ENCODE measurements around the gene ZNRF3.

ZNRF3 gene

GRCh38 chr22:28981818-28982499, 98.6 kb downstream of the ZNRF3 start:
- TF ChIP-seq EGR1 (IDR thresholded peaks at IDR 0.05) (no peak), YY1 (IDR thresholded peaks at IDR 0.05; ENCODE audit: low read depth) (no peak), FOXM1 (IDR thresholded peaks at IDR 0.05; ENCODE audit: borderline replicate concordance, low read depth) (no peak), ZBTB7A (IDR thresholded peaks at IDR 0.05; ENCODE audit: low read depth) (no peak), CEBPB (IDR thresholded peaks at IDR 0.05) (no peak), NFIC (IDR thresholded peaks at IDR 0.05) (no peak), TCF12 (IDR thresholded peaks at IDR 0.05; ENCODE audit: low read depth) (no peak), USF1 (IDR thresholded peaks at IDR 0.05) (no peak), RAD21 (IDR thresholded peaks at IDR 0.05; ENCODE audit: low read depth) (no peak), REST (IDR thresholded peaks at IDR 0.05; ENCODE audit: low read depth) (no peak), CREB1 (IDR thresholded peaks at IDR 0.05; ENCODE audit: low read depth) (no peak), EP300 (IDR thresholded peaks at IDR 0.05; ENCODE audit: borderline replicate concordance) (no peak), TAF1 (IDR thresholded peaks at IDR 0.05; ENCODE audit: low read depth) (no peak), TEAD4 (IDR thresholded peaks at IDR 0.05) (no peak), MAX (IDR thresholded peaks at IDR 0.05) (no peak)

- no peak for TF ChIP-seq MAX (IDR thresholded peaks at IDR 0.05)
Observed at GRCh38 chr22:28983190-28983589, 99.8 kb downstream of the ZNRF3 start.

GRCh38 chr22:28983788-28984441, 100.5 kb downstream of the ZNRF3 start:
- TF ChIP-seq TAF1 (IDR thresholded peaks at IDR 0.05; ENCODE audit: low read depth) (no peak), RAD21 (IDR thresholded peaks at IDR 0.05; ENCODE audit: low read depth) (no peak), TCF12 (IDR thresholded peaks at IDR 0.05; ENCODE audit: low read depth) (no peak), FOXM1 (IDR thresholded peaks at IDR 0.05; ENCODE audit: borderline replicate concordance, low read depth) (no peak), CEBPB (IDR thresholded peaks at IDR 0.05) (peak; percentile 62), CREB1 (IDR thresholded peaks at IDR 0.05; ENCODE audit: low read depth) (no peak), TEAD4 (IDR thresholded peaks at IDR 0.05) (no peak)

GRCh38 chr22:28984482-28985158, 101.2 kb downstream of the ZNRF3 start:
- TF ChIP-seq MAX (IDR thresholded peaks at IDR 0.05) = no peak

- TF ChIP-seq EGR1 (IDR thresholded peaks at IDR 0.05) (no peak), EP300 (IDR thresholded peaks at IDR 0.05; ENCODE audit: borderline replicate concordance) (no peak), ZBTB7A (IDR thresholded peaks at IDR 0.05; ENCODE audit: low read depth) (no peak), YY1 (IDR thresholded peaks at IDR 0.05; ENCODE audit: low read depth) (no peak), NFIC (IDR thresholded peaks at IDR 0.05) (no peak), CEBPB (IDR thresholded peaks at IDR 0.05) (no peak), USF1 (IDR thresholded peaks at IDR 0.05) (no peak)
Observed at GRCh38 chr22:28985581-28986290, 102.4 kb downstream of the ZNRF3 start.

- TF ChIP-seq CEBPB (IDR thresholded peaks at IDR 0.05) = no peak
- TF ChIP-seq TAF1 (IDR thresholded peaks at IDR 0.05; ENCODE audit: low read depth) = no peak
- no peak for TF ChIP-seq EGR1 (IDR thresholded peaks at IDR 0.05)
- no peak for TF ChIP-seq YY1 (IDR thresholded peaks at IDR 0.05; ENCODE audit: low read depth)
- no peak for TF ChIP-seq TEAD4 (IDR thresholded peaks at IDR 0.05)
- no peak for TF ChIP-seq NFIC (IDR thresholded peaks at IDR 0.05)
- no peak for TF ChIP-seq MAX (IDR thresholded peaks at IDR 0.05)
- TF ChIP-seq CREB1 (IDR thresholded peaks at IDR 0.05; ENCODE audit: low read depth) = no peak
- TF ChIP-seq RAD21 (IDR thresholded peaks at IDR 0.05; ENCODE audit: low read depth) = no peak
Observed at GRCh38 chr22:28986366-28986765, 103.0 kb downstream of the ZNRF3 start.

- TF ChIP-seq FOXM1 (IDR thresholded peaks at IDR 0.05; ENCODE audit: borderline replicate concordance, low read depth) = no peak
- TF ChIP-seq NFIC (IDR thresholded peaks at IDR 0.05) = no peak
- TF ChIP-seq MAX (IDR thresholded peaks at IDR 0.05) = no peak
- TF ChIP-seq EGR1 (IDR thresholded peaks at IDR 0.05) = no peak
- TF ChIP-seq EP300 (IDR thresholded peaks at IDR 0.05; ENCODE audit: borderline replicate concordance) = no peak
- no peak for TF ChIP-seq TEAD4 (IDR thresholded peaks at IDR 0.05)
- no peak for TF ChIP-seq TAF1 (IDR thresholded peaks at IDR 0.05; ENCODE audit: low read depth)
- TF ChIP-seq YY1 (IDR thresholded peaks at IDR 0.05; ENCODE audit: low read depth) = no peak
- no peak for TF ChIP-seq ZBTB7A (IDR thresholded peaks at IDR 0.05; ENCODE audit: low read depth)
Observed at GRCh38 chr22:28988457-28988856, 105.1 kb downstream of the ZNRF3 start.

Data from Ishikawa (cell line).